NCI-H82 (cell line): ENCODE measurements around the gene KCNQ1OT1.

Source experiments
- DNase-seq: peaks from one replicate; lab custom pipeline; 2025; lab: John Stamatoyannopoulos, UW

KCNQ1OT1 gene

DNA sequence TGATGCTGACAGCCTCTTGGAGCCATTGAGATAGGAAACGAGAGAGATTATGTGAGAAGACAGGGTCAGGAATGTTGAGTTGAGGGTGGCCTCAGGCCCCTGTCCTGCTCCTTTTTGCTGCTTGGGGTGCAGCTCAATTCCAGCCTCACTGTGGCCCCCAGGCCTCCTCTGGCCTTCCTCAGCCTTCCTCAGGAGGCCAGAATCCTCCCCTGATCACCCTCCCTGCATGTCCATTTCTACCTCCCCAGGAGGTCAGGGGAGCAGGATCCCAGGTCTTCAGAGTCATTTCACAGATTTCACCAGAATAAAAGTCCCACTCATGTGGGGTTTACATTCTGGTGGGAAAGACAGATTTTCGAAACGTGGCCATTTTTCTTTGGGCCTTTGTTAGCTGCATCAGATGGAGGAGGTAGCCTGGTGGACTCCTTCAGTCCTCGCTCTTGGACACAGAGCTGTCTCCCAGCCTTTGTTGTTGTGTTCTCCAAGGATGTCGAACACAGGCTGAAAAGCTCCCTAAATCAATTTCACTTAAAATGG is 2.2 kb upstream of the KCNQ1OT1 start:
- DNase-seq, result no peak

DNA sequence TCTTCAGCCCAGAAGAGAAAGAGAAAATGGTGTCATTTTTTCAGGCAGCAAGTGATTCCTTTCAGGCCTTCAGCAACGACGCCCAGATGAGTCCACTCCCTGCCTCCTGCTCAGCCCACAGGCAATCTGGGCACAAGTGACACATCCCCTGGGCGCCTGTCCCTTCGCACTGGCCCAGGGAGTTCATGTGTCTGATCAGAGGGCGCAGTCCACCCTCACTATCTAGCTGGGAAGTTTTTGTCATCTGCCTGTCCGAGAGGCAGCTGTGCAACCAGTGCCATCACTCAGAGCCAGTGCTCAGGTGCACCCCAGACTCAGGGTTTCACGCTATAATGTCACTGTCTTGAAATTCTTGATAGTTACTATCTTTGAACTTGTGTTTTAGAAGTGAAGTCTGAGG is 1.4 kb upstream of the KCNQ1OT1 start:
- DNase-seq, result no peak

DNA sequence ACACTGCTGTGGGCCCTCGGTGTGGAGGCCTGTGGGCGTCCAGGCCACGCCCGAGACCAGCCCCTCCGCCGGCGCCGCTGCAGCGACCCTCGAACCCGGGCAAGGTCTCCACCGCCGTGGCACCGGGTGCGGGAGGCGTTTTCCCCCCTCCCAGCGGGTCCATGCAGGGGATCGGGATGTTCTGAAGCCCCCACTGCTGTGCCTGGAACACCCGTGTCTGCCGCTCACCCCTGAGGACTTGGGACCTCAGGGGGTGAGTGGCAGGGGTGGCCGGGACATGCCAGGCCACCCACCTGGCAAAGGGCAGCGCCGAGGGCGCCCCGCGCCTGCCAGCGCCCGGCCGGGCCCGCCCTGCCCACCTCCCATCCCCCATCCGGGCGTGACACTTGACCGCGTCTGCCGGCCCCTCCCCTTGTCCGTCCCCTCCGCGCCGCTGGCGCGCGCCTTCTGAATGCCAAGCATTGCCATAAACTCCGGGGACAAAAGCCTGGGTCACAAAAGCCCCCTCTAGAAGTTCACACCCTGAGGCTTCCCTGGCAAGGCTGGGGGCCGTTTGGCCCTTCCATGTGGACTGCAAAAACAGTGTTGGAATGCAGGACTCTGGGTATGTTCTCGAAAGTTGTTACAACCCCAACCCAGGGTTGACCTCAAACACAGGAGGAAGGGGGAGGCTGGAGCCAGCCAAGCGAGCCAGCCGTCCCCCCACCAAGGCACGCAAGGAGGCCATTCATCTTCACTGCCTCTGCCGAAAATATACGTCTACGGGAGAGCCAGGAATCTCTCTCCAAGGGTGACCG is 819 bp upstream of the KCNQ1OT1 start:
- DNase-seq, result peak; percentile 36

DNA sequence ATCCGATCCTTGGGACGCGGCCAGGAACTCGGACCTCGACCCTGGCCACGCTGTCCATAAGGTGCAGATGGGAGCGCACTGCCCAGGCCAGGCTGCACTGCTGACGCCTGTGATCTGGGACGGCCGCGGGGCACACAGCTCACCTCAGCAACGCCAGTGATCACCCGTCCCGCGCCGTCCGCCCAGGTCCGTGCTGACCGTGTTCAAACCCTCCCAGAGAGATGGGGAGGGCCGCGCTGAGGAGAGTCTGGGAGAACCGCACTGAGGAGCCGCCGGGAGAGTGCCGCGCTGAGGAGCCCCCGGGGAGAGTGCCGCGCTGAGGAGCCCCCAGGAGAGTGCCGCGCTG is 636 bp downstream of the KCNQ1OT1 start:
- DNase-seq, result no peak

DNA sequence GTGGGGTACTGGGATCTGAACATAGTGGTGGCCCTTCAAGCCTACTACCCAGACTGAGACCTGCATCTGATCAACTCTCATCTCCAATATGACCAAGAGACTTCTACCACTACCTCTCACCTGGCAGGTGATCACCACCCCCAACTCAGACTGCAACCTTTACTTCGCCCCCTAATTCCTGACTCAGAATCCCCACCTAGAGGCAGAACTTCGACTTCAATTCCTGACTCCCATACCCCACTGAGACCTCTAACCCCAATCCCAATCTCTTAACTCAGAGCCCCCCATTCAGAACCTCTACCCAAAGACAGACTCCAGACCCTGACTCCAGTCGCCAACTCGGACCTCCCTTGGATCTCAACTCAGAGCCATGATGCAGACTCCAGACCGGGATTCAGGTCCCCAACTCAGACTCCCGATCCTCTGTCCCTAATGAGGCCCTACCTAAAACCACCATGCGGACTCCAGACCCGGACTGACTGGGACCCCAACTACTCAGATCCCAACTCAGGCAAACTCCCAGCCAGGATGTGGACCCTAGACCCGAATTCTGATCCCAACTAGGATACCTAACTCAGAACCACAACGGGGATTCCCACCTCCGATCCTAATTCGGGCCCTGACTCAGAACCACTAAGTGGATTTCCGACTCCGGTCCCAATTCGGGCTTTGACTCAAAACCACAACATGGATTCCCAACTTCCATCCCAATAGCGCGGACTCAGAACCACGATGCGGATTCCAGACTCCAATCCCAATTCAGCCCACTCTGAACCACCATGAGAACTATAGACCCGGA is 1.2 kb downstream of the KCNQ1OT1 start:
- DNase-seq, result no peak

DNA sequence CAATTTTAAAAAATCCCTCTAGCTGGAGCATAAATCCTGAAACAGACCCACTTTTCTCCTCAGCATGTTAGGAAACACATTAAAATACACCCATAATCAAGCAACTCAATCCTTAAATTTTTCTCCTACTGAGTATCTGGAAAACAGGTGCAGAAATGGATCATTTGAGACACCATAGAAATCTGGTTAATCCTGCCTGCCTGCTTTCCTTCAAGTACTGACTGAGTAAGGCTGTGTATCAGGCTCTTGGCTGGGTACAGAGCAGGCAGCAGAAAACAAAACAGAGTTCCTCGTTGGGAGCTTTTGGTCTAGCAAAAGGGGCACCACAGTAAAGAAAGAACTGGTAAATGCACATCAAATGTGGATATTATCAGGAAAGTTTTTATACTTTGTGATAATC is 1.9 kb downstream of the KCNQ1OT1 start:
- no peak for DNase-seq

DNA sequence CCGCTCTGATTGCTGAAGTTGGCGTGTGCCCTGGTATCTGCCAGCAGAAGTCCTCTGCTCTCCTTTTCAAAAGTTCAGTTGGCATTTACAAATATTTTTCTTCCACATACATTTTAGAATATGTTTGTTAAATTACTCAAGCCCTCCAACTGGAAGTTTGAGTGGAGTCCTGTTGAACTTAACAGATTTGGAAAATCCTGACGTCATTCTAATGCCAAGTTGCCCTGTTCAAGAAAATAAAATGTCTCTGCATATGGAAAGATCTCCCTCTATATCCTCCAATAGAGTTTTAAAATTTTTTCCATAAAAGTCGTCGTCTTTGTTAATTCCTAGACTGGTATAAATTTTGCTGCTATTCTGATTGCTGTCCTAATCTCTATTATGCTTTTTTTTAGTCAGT is 3.3 kb downstream of the KCNQ1OT1 start:
- no peak for DNase-seq

DNA sequence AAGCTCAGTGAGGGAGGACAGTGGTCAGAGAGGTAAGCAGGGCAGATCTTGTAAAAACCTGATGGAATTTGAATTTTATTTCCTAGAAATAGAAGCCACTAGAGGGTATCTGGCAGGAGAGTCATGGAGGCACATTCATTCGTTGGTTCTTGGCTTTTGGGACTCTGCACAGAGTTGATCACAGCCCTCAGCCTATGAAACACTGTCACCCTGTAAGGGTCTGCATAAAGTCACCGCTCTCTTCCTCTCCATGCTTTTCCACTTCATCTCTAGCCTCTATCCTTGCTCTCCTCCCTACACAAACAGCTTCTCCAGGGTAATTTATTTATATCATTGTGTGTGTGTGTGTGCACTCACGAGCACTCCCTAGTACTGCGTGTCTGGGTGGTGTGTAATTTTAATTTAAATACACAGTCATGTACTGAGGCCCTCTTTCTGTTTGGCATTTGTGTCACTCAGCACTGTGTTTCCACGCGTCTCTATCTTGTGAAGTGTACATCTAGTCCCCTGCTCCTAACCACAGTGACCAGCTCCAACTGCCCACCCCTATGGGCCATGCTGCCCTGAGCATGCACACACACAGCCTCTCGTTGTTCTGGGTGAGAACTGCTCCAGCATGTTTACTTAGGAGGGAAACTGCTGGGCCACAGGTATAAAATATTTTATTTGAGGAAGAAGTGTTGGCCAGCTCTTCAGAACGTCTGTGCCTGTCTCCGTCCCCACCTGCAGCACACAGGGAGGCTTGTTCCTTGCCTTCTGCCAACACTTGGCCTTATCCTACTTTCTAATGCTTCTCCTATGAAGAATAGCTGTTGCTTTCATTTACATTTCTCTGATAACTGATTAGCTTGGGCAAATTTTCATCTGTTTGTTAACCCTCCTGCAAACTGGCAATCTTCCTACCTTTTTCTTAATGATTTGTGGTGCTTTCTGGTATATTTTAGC is 4.5 kb downstream of the KCNQ1OT1 start:
- no peak for DNase-seq

DNA sequence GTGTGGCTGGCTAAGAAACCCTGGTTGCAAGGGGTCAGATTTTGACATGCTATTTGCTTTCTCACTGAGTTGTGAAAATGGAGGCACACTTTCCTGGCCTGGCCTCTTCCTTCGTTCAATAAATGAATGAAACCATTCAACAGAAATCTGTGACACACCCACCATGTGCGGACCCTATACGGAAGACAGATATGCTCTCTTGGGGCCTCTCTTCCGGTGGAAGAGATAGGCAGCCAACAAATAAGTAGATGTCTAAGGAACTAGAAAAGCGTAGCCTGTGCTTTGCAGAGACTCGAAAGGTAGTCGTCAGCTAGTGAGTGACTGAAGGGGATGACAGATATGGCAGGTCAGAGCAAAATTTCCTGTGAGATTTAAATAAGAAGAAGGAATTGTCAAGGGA is 5.3 kb downstream of the KCNQ1OT1 start:
- DNase-seq, result no peak

DNA sequence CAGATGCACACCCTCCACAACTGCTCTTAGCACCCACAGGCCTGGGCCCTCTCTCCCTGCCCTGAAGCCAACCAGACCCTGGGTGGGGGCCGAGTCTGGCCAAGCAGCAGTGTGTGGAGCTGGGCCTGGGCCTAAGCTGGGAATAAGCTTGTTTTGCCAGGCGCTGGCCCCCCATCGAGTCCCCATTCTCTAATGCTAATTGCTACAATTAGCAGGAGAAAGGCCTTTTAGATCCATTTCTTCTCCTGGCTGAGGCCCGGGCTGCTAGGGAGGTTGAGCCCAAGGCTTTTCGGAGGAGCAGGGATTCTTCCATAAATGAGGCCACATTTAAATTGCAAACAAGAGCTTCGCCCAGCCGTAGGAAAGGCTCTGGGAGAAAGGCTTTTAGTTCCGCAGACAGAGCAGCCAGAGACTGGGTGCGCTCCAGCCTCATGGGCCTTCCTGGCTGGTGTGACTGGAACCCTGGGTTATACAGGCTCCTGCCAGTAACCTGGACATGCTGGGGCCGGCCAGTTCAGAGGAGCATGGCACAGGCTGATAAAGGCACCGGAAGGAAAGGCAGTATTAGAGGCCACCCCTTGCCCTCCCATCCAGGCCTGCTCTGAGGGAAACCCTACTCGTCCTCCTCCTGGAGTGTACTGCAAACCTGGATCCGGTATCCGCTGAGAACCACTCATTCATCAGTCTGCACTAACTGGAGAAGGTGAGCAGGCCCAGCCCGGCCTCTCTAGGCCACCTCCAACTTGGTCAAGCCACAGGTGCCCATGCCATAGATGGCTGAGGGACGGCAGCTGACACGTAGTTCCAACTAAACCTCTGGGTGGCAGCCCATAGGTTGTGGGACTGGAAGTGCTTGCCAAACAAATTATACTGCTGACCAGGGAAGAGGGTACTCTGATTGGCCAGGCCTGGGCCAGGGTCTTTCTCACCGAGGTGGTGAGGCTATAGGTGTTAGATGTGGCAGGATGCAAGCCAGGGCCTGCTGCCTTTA is 6.2 kb downstream of the KCNQ1OT1 start:
- no peak for DNase-seq

DNA sequence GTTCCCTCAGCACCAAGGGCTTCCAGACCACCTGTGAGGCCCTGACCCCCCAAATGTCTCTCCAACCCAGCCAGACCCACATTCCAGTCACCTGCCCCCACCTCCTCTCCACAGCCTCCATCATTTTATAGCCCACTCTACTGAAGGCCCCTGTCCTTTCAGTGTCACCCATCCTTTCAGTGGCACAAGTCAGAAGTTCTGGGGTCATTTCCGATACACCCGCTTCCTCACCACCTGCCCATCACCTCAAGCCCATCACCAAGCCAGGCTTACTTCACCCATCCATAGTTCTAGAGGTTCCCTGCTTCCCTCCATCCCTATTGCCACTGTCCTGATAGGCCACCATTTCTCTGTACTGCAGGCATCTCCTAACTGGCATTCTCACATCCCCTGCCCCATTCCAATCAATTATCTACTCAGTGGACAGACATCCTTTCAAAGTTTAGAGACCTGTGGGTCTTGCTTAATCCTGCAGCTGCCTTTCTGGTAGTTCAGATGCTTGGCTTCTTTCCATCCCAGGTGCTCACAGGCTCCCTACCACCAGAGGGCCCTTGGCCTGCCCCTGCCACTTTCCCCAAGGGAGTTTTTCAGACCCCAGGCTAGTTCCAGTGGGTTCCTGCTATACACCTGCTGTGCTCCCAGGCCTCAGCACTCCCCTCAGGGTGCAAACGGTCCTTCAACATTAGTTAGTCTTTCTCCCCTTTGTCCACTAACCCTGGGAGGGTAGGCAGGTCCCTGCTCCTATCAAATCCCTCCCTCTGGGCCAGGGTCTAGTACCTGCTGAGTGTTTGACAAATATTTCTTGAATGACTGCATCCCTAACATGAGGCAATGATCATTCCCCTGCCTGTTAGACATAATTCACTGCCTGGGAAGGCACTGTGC is 7.6 kb downstream of the KCNQ1OT1 start:
- peak; percentile 39 for DNase-seq

DNA sequence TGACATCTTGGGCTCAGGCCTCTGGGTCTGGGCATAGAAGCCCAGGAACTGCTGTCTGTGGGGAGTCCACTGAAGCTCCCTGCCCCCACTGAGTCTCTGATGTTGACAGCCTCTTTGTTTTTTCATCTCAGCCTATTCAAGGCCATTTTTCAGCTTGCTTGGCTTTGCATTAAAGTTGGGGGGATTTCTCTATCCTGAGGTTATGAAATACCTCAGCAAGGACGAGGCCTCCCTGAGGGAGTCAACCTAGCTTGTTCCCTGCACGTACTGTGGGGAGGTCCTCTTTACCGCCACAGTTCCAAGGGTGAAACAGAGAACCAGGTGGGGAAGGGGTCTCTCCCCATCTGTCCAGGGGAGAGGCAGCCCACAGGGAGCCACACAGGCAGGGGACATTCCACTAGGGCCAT is 8.4 kb downstream of the KCNQ1OT1 start:
- DNase-seq, result no peak

DNA sequence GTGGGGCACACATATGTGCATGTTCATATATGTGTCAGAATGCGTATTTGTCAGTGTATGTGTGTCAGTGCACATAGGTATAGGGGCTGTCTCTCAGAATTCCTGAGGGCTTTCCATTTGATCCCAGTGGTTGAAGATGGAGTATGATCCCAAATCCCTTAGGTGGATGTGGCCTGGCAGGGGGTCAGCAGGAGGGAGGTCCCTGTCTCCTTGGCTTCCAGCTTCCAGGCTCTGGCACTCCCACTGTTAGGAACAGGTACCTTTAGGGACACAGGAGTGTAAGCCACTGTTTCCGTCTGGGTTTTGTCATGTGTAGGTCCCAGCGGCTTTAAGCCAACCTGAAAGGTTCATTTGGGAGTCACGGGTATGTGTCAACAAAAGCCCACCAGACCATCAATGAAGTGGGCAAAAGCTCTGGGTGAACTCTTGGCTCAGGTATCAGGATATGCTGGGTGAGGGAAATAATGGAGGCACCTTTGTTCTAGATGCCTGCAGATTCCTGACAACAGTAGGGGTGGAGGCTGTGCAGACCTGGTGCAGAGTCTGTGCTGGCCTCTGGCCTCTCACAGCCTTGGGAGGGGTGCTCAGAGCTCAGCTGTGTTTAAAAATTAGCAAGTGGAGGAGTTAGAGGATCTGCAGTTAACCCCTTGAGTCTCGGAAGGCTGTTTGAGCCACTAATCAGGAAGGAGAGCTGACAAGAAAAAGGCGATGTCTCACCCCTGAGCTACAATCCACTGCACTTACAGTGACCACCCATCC is 9.0 kb downstream of the KCNQ1OT1 start:
- no peak for DNase-seq

DNA sequence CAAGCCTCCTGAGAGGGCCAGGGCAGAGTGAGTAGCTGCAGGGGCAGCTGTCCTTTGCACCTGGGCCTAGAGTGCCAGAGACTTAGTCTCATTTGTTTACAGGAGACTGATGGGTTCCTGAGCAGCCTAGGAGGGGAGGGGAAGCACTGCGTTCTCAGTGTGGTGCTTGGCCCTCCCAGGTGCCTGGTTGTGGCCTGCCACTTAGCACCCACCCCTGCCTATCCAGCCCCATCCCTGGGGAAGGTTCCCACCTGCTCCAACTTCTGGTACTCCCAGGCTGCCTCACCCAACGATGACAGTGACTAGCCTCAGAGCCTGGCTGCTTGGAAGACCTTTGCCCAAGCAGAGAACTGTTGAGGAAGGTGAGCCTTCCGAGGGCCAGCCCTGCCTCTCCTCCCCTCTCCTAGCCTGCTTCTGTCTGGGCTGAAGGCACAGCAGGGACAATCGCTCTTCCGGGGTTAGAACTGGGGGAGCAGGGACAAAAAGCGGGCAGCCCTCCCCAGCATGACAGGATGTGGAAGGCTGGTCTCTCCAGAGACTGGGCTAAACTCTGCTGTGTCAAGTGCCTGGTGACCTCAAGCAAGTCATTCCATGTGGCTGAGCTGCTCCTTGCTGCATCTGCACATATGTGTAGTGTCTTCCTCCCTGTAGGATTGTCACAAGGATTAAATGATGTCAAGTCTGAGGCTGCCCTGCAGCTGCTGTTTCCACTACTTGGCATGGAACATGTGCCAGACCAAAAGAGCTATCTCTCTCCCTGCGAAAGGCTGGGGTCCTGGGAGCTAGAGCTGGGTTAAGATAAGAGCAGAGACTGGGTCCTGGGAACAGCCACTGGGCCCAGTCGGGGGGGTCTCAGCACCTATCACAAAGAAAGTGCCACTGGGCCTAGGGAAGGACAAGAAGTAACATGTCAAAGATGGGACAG is 9.9 kb downstream of the KCNQ1OT1 start:
- no peak for DNase-seq

DNA sequence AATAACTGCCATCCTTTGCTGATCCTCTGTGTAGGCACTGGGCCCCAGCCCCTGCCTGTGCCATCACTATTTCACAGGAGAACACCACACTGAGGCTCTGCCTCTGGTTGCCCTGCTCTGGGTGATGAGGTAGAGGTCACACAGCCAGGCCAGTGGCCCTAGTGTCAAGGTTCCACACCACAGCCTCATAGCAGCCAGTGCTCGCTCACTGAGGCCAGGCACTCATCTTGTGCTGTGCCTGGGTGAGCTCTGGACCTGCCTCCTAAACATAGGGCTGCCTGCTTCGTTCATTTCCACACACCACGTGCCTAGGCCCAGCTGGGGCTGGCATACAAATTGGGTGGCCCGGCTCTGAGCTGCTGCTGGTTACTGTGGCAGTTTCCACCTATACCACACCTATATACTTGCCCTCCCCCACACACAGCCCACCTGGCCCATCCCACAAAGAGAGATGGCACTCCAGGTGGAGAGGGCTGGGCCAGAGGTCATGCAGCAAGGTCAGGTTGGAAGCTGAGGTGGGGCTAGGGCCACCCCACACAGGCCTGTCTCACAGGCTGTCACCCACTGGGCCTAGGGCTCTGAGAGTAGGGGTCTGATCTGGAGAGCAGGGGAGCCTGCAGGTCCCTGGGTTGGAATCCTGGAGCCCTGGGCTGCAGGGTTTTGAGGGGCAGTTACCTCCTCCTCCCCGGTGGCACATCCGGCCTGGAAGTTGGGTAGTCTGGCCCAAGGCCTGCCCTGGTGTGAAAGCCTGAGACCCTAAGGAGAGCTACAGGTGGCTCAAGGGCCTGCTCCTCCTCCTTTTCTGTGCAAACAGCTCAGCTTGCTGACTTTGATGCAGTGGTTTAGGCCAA is 11.2 kb downstream of the KCNQ1OT1 start:
- no peak for DNase-seq

DNA sequence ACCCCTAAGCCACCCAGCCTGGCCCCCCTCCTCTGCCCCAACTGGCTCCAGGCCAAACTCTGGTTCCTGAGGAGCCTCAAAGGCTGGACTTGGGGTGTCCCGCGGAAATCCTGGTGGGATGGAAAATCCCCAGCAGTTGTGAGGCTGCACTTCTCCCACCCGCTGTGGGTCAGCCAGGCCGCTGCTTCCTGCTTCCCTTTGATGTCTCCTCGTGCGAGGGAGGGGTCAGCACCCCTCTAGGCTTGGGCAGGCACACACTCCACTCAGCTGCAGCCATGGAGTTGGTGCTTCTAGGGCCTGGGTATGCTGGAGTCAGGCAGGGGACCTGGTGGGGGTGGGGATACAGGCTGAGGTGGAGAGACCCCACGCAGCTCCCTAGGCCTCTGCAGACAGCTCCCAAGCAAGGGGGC is 12.0 kb downstream of the KCNQ1OT1 start:
- no peak for DNase-seq

DNA sequence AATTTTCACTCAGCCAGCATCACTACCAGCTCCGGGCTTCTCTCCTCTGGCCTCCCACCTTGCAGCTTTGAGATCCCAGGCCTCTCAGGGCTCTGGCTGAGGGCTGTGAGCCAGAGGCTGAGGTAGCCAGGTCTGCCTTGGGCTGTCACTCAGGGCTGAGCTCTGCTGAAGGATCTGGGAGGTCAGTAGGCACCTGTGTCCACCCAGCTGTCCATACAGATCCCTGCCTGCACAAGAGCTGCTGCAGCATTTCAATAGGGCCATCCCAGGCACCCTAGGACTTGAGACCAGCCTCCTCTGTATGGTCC is 12.6 kb downstream of the KCNQ1OT1 start:
- no peak for DNase-seq
